Measurements from ENCODE around the gene MARK1. TPM values are rescaled to one million over a fixed set of nuclear protein-coding genes. Genes with fewer than 3 reads are reported as not detected.

Gene MARK1
- total RNA-seq = not detected in 2 replicates

- Mint-ChIP-seq H3K4me3 (peak within 1 kb of the TSS; percentile 87), H3K27me3 (peaks cover 65% of the 10 kb centered on the region), H3K36me3 (ENCODE audit: low read depth) (peaks cover 6% of the 10 kb centered on the region), H3K4me1 (peaks cover 11% of the 10 kb centered on the region), H3K27ac (peak within 1 kb of the TSS; percentile 14), H3K9me3 (no peaks in the 10 kb centered on the region)
- intact Hi-C loops (cut with micrococcal nuclease) = no loop called here
- DNase-seq = peak; percentile 64
These were observed at the start of gene MARK1 for GRCh38 chr1:220527908-220528678. Gene MARK1, plus strand, starts transcription at chr1:220528136. Its CDS starts 687 bp downstream, at chr1:220528823.

GRCh38 chr1:220483700-220484099, 44.2 kb upstream of the MARK1 start:
- Mint-ChIP-seq H3K27ac (no peak overlapping the region), H3K27me3 (no peaks in the 10 kb centered on the region), H3K36me3 (ENCODE audit: low read depth) (no peaks in the 10 kb centered on the region), H3K4me3 (no peak overlapping the region), H3K4me1 (peaks cover 5% of the 10 kb centered on the region), H3K9me3 (no peaks in the 10 kb centered on the region)
- DNase-seq = no peak
- intact Hi-C loops (cut with micrococcal nuclease) = no loop called here

- intact Hi-C loops (cut with micrococcal nuclease) = no loop called here
- Mint-ChIP-seq H3K4me1 (peaks cover 5% of the 10 kb centered on the region), H3K4me3 (no peak overlapping the region), H3K9me3 (no peaks in the 10 kb centered on the region), H3K27me3 (no peaks in the 10 kb centered on the region), H3K27ac (no peak overlapping the region), H3K36me3 (ENCODE audit: low read depth) (no peaks in the 10 kb centered on the region)
- no peak for DNase-seq
These were observed 43.8 kb upstream of the MARK1 start for GRCh38 chr1:220484135-220484534.

- no peak for DNase-seq
- no peaks in the 10 kb centered on the region for H3K9me3 Mint-ChIP-seq
- H3K4me1 Mint-ChIP-seq = peaks cover 5% of the 10 kb centered on the region
- intact Hi-C loops (cut with micrococcal nuclease) = no loop called here
- H3K4me3 Mint-ChIP-seq = no peak overlapping the region
- no peaks in the 10 kb centered on the region for H3K27me3 Mint-ChIP-seq
- H3K36me3 Mint-ChIP-seq (ENCODE audit: low read depth) = no peaks in the 10 kb centered on the region
- H3K27ac Mint-ChIP-seq = no peak overlapping the region
These were observed 42.8 kb upstream of the MARK1 start for GRCh38 chr1:220485131-220485530.

- H3K9me3 Mint-ChIP-seq = no peaks in the 10 kb centered on the region
- H3K27me3 Mint-ChIP-seq = no peaks in the 10 kb centered on the region
- H3K4me3 Mint-ChIP-seq = no peak overlapping the region
- H3K27ac Mint-ChIP-seq = no peak overlapping the region
- no peaks in the 10 kb centered on the region for H3K36me3 Mint-ChIP-seq (ENCODE audit: low read depth)
- DNase-seq = no peak
- H3K4me1 Mint-ChIP-seq = peaks cover 5% of the 10 kb centered on the region
- intact Hi-C loops (cut with micrococcal nuclease) = no loop called here
These were observed 42.1 kb upstream of the MARK1 start for GRCh38 chr1:220485791-220486190.

DNA sequence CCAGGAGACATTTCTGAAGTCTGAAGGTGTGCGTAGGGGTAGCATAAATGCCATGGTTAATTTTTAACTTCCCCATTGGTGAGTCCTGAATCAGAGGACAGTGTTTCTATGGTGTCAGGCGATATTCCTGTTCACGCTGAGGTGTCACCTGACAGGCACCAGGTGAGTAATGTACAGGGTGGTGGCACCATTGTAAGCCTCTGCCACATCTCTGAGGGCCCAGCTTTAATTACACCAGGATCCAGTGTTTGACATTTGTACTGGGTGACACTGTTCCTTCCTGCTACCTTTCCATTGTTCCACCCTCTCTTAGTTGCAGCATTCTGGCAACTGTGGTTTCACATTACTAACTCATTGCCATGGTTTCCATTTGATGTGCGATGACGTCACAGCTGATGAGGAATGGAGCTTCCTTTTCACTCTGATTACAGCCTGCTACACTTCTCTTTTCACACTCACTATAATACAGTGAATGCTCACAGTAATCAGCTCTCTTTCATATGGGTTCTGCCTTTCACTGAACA, 40.6 kb upstream of the MARK1 start:
- H3K36me3 Mint-ChIP-seq (ENCODE audit: low read depth) = no peaks in the 10 kb centered on the region
- DNase-seq = peak; percentile 65

GRCh38 chr1:220491891-220492290, 36.0 kb upstream of the MARK1 start:
- no peaks in the 10 kb centered on the region for H3K36me3 Mint-ChIP-seq (ENCODE audit: low read depth)
- peaks cover 5% of the 10 kb centered on the region for H3K4me1 Mint-ChIP-seq
- no peaks in the 10 kb centered on the region for H3K9me3 Mint-ChIP-seq
- DNase-seq = no peak
- peaks cover 3% of the 10 kb centered on the region for H3K27me3 Mint-ChIP-seq
- intact Hi-C loops (cut with micrococcal nuclease) = no loop called here
- H3K4me3 Mint-ChIP-seq = no peak overlapping the region
- H3K27ac Mint-ChIP-seq = no peak overlapping the region

More for the DNA sequence above, 40.6 kb upstream of the MARK1 start:
- intact Hi-C loops (cut with micrococcal nuclease) = no loop called here
- H3K27ac Mint-ChIP-seq = no peak overlapping the region
- no peaks in the 10 kb centered on the region for H3K27me3 Mint-ChIP-seq
- H3K9me3 Mint-ChIP-seq = no peaks in the 10 kb centered on the region
- no peak overlapping the region for H3K4me3 Mint-ChIP-seq
- H3K4me1 Mint-ChIP-seq = peaks cover 5% of the 10 kb centered on the region

GRCh38 chr1:220497220-220497947, 30.6 kb upstream of the MARK1 start:
- no peaks in the 10 kb centered on the region for H3K9me3 Mint-ChIP-seq
- no peaks in the 10 kb centered on the region for H3K4me1 Mint-ChIP-seq
- intact Hi-C loops (cut with micrococcal nuclease) = no loop called here
- H3K27me3 Mint-ChIP-seq = peaks cover 10% of the 10 kb centered on the region
- H3K4me3 Mint-ChIP-seq = no peak overlapping the region
- no peak overlapping the region for H3K27ac Mint-ChIP-seq
- DNase-seq = no peak
- no peaks in the 10 kb centered on the region for H3K36me3 Mint-ChIP-seq (ENCODE audit: low read depth)

DNA sequence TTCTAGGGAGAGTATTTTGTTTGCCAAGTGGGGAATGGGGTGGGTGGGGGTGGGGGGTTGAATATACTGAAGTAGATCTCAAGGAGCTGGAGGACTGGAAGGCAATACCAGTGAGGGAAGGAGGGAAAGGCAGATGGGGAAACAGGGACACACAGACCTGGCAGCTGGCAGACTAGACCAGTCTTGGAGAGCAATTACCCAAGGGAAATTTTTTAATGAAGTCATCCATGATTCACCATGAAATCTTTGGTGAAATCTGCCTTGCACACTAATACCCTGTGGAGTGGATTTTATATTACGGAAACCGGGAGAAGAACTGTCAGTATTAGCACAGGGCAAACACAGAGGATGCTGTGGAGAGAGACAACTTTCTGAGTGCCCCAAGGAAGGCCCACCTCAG, 29.7 kb upstream of the MARK1 start:
- DNase-seq = no peak
- Mint-ChIP-seq H3K27ac (no peak overlapping the region), H3K4me1 (no peaks in the 10 kb centered on the region), H3K4me3 (no peak overlapping the region), H3K9me3 (no peaks in the 10 kb centered on the region), H3K36me3 (ENCODE audit: low read depth) (no peaks in the 10 kb centered on the region), H3K27me3 (peaks cover 10% of the 10 kb centered on the region)
- intact Hi-C loops (cut with micrococcal nuclease) = no loop called here

GRCh38 chr1:220500372-220500771, 27.6 kb upstream of the MARK1 start:
- Mint-ChIP-seq H3K9me3 (no peaks in the 10 kb centered on the region), H3K27me3 (peaks cover 7% of the 10 kb centered on the region), H3K4me1 (no peaks in the 10 kb centered on the region), H3K27ac (no peak overlapping the region), H3K36me3 (ENCODE audit: low read depth) (no peaks in the 10 kb centered on the region), H3K4me3 (no peak overlapping the region)
- intact Hi-C loops (cut with micrococcal nuclease) = no loop called here
- DNase-seq = no peak

GRCh38 chr1:220504329-220504728, 23.6 kb upstream of the MARK1 start:
- Mint-ChIP-seq H3K27me3 (peaks cover 2% of the 10 kb centered on the region), H3K4me3 (no peak overlapping the region), H3K27ac (no peak overlapping the region), H3K9me3 (no peaks in the 10 kb centered on the region), H3K4me1 (no peaks in the 10 kb centered on the region), H3K36me3 (ENCODE audit: low read depth) (no peaks in the 10 kb centered on the region)
- no peak for DNase-seq
- intact Hi-C loops (cut with micrococcal nuclease) = no loop called here

DNA sequence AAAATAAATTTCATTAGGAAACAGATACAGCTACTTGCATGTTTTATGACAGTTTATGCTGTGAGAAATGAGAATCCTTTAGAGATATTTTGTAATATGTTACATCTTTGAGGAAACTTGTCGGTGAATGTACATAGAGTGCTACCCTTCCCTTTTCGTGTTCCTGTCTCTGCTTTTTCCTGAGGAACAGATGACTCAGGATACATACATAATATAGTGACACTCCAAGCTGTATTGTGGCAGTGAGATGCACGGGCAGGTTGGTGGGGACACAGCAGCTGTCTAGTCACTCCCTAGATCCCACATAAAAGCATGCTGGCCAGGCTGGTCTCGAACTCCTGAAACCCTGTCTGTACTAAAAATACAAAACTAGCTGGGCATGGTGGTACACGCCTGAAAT, 20.9 kb upstream of the MARK1 start:
- Mint-ChIP-seq H3K27me3 (no peaks in the 10 kb centered on the region), H3K4me1 (no peaks in the 10 kb centered on the region), H3K4me3 (no peak overlapping the region), H3K36me3 (ENCODE audit: low read depth) (no peaks in the 10 kb centered on the region), H3K27ac (no peak overlapping the region), H3K9me3 (no peaks in the 10 kb centered on the region)
- DNase-seq = no peak
- intact Hi-C loops (cut with micrococcal nuclease) = no loop called here

GRCh38 chr1:220511179-220511578, 16.8 kb upstream of the MARK1 start:
- Mint-ChIP-seq H3K4me3 (no peak overlapping the region), H3K9me3 (no peaks in the 10 kb centered on the region), H3K4me1 (no peaks in the 10 kb centered on the region), H3K36me3 (ENCODE audit: low read depth) (no peaks in the 10 kb centered on the region), H3K27ac (no peak overlapping the region), H3K27me3 (no peaks in the 10 kb centered on the region)
- no peak for DNase-seq
- intact Hi-C loops (cut with micrococcal nuclease) = no loop called here

- Mint-ChIP-seq H3K36me3 (ENCODE audit: low read depth) (no peaks in the 10 kb centered on the region), H3K27ac (no peak overlapping the region), H3K4me1 (no peaks in the 10 kb centered on the region), H3K27me3 (no peaks in the 10 kb centered on the region), H3K4me3 (no peak overlapping the region), H3K9me3 (no peaks in the 10 kb centered on the region)
- intact Hi-C loops (cut with micrococcal nuclease) = no loop called here
- peak; percentile 27 for DNase-seq
These were observed 16.2 kb upstream of the MARK1 start for GRCh38 chr1:220511785-220512184.
